PC-3 (cell line): ENCODE measurements around the gene CATSPERZ. TPM values are rescaled to one million over a fixed set of nuclear protein-coding genes. Genes with fewer than 3 reads are reported as not detected.

Experiments used
- ATAC-seq: fragments of 200-7000 bp; cut with Tn5 transposase; 2 replicates; pipeline ENCODE4 v1.9.1; 2020; ENCODE audit warnings: mild to moderate bottlenecking, moderate library complexity
- BruUV-seq: library from RNA; stranded (reverse); fragments of 400-500 nt; replicated peaks from 2 replicates; lab custom pipeline; 2021; lab: Mats Ljungman, UMichigan
- CTCF ChIA-PET: fragments of 300-600 bp; sonication (Branson Sonifier 250); formaldehyde crosslinking; loops from one replicate; lab custom pipeline; 2022; ENCODE audit warnings: antibody characterized with exemption; lab: Charles Lee
- POLR2A ChIA-PET: fragments of 300-600 bp; sonication (Branson Sonifier 250); formaldehyde crosslinking; loops from one replicate; lab custom pipeline; 2022; ENCODE audit warnings: antibody characterized with exemption; ENCODE audit not compliant: unreplicated experiment; lab: Charles Lee
- DNase-seq: peaks from one replicate; pipeline ENCODE4 v3.0.0-alpha.2; 2015
- H2AFZ ChIP-seq: fragments of 300-600 bp; sonication (generic); 2 replicates; pipeline ENCODE4 v1.6.0; 2016; ENCODE audit warnings: antibody characterized with exemption, low read length
- H3F3A ChIP-seq: fragments of 300-600 bp; sonication (generic); one replicate; pipeline ENCODE4 v1.6.0; 2017; ENCODE audit warnings: antibody characterized with exemption, low read length, control low read depth, mild to moderate bottlenecking; ENCODE audit not compliant: unreplicated experiment
- H3K27ac ChIP-seq: fragments of 300-600 bp; sonication (generic); 2 replicates; pipeline ENCODE4 v1.5.1; 2016; ENCODE audit warnings: mild to moderate bottlenecking, low read length
- H3K27me3 ChIP-seq: fragments of 300-600 bp; sonication (generic); 2 replicates; pipeline ENCODE4 v1.6.1; 2016; ENCODE audit warnings: low read length, mixed read lengths
- H3K36me3 ChIP-seq: fragments of 300-600 bp; sonication (generic); 2 replicates; pipeline ENCODE4 v1.6.1; 2016; ENCODE audit warnings: low read depth, mixed run types, low read length, mixed read lengths
- H3K4me1 ChIP-seq: fragments of 300-600 bp; sonication (generic); 2 replicates; pipeline ENCODE4 v1.5.1; 2016; ENCODE audit warnings: low read length; ENCODE audit not compliant: insufficient read depth
- H3K4me2 ChIP-seq: fragments of 300-600 bp; sonication (generic); 2 replicates; pipeline ENCODE4 v1.6.0; 2016; ENCODE audit warnings: low read length
- H3K4me3 ChIP-seq: fragments of 300-600 bp; sonication (generic); 2 replicates; pipeline ENCODE4 v1.5.1; 2016; ENCODE audit warnings: mild to moderate bottlenecking, low read length, mixed read lengths
- H3K79me2 ChIP-seq: fragments of 300-600 bp; sonication (generic); 2 replicates; pipeline ENCODE4 v1.6.1; 2017; ENCODE audit warnings: low read length, mixed read lengths
- H3K9ac ChIP-seq: fragments of 300-600 bp; sonication (generic); 2 replicates; pipeline ENCODE4 v1.6.0; 2016; ENCODE audit warnings: mild to moderate bottlenecking, low read length
- H3K9me2 ChIP-seq: fragments of 300-600 bp; sonication (generic); replicated peaks from 2 replicates; pipeline ENCODE4 v1.6.1; 2016; ENCODE audit warnings: mixed run types, low read length, mixed read lengths
- H3K9me3 ChIP-seq: fragments of 300-600 bp; sonication (generic); 2 replicates; pipeline ENCODE4 v1.6.1; 2016; ENCODE audit warnings: low read length, mixed read lengths
- H4K20me1 ChIP-seq: fragments of 300-600 bp; sonication (generic); 2 replicates; pipeline ENCODE4 v1.6.1; 2016; ENCODE audit warnings: low read length, mixed read lengths
- CTCF ChIP-seq: fragments of 300-600 bp; sonication (generic); conservative IDR thresholded peaks from 2 replicates; pipeline ENCODE4 v1.5.1; 2017; ENCODE audit warnings: antibody characterized with exemption, low read depth, mild to moderate bottlenecking, low read length
- EZH2 ChIP-seq: fragments of 300-600 bp; sonication (generic); IDR thresholded peaks from one replicate; pipeline ENCODE4 v1.6.1; 2017; ENCODE audit warnings: antibody characterized with exemption, mild to moderate bottlenecking, low read length; ENCODE audit not compliant: unreplicated experiment
- EZH2phosphoT487 ChIP-seq: fragments of 300-600 bp; sonication (generic); IDR thresholded peaks from 2 replicates; pipeline ENCODE4 v1.6.1; 2018; ENCODE audit warnings: mild to moderate bottlenecking, antibody characterized with exemption, low read length, borderline replicate concordance
- intact Hi-C: fragments of 100-400 bp; cut with micrococcal nuclease; formaldehyde crosslinking; loops from 2 replicates; pipeline ENCODE4 v1.9.0; 2023
- total RNA-seq: library from RNA; depleted of rRNA; stranded (reverse); fragments of >200 nt; gene quantifications from 2 replicates; pipeline ENCODE4 v1.2.3, GENCODE V29; 2014

CATSPERZ gene
- total RNA-seq, 1 experiment from 2014 or later = 9.2 TPM

- CTCF ChIA-PET = interaction anchor here (0.9 kb wide), 1 partner anchor 19 kb away, joined by 8 read pairs; no protein-coding TSS in a partner anchor
- Histone ChIP-seq H3K9ac (no peak overlapping the region), H2AFZ (no peak overlapping the region), H3K4me1 (peaks cover 21% of the 10 kb centered on the region), H3F3A (no peaks in the 10 kb centered on the region), H3K9me3 (no peaks in the 10 kb centered on the region), H3K27me3 (peaks cover 37% of the 10 kb centered on the region), H3K36me3 (no peaks in the 10 kb centered on the region), H4K20me1 (no peaks in the 10 kb centered on the region), H3K27ac (no peak overlapping the region), H3K9me2 (no peaks in the 10 kb centered on the region), H3K79me2 (no peaks in the 10 kb centered on the region), H3K4me2 (no peak overlapping the region), H3K4me3 (no peak overlapping the region)
- no peak for ATAC-seq
- intact Hi-C loops = no loop called here
- DNase-seq = no peak
- POLR2A ChIA-PET = interaction anchor here (0.6 kb wide), 1 partner anchor 44 kb away, joined by 4 read pairs; no protein-coding TSS in a partner anchor
- TF ChIP-seq EZH2phosphoT487 (no peak), CTCF (no peak), EZH2 (no peak)
- no TSS peak for BruUV-seq
Measured at GRCh38 chr11:64295760-64296159, 4.4 kb upstream of the CATSPERZ start.

DNA sequence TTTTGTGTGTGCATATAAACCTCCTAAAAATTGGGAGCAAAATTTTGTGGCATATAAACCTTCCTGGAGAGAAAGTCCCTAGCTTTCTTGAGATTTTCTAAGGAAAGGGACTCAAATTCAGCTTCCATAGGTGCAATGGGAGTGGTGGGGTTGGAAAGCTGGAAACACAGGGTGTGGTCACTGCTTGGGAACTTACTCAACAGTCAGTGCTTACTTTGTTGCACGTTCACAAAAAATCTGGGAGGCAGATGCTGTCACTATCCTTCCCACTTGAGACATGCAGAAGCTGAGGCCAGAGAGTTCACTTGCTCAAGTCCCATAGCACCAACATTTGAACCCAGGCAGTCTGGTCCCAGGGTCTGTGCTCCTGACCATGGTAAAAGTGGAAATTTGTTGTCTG is 3.9 kb upstream of the CATSPERZ start:
- CTCF ChIA-PET = interaction anchor here (0.9 kb wide), 1 partner anchor 20 kb away, joined by 8 read pairs; no protein-coding TSS in a partner anchor
- H3K27me3 ChIP-seq = peaks cover 32% of the 10 kb centered on the region

More for the DNA sequence above, 3.9 kb upstream of the CATSPERZ start:
- H3K9me2 ChIP-seq = no peaks in the 10 kb centered on the region
- H3K4me2 ChIP-seq = no peak overlapping the region
- H3K9me3 ChIP-seq = no peaks in the 10 kb centered on the region
- H3K36me3 ChIP-seq = no peaks in the 10 kb centered on the region
- no peak overlapping the region for H3K4me3 ChIP-seq
- intact Hi-C loops = no loop called here
- no TSS peak for BruUV-seq
- no peaks in the 10 kb centered on the region for H4K20me1 ChIP-seq
- no peak overlapping the region for H2AFZ ChIP-seq
- no peaks in the 10 kb centered on the region for H3F3A ChIP-seq
- TF ChIP-seq CTCF (no peak), EZH2 (no peak), EZH2phosphoT487 (no peak)
- no peak overlapping the region for H3K9ac ChIP-seq
- DNase-seq = peak; percentile 44
- peaks cover 23% of the 10 kb centered on the region for H3K4me1 ChIP-seq
- no peaks in the 10 kb centered on the region for H3K79me2 ChIP-seq
- H3K27ac ChIP-seq = no peak overlapping the region
- POLR2A ChIA-PET = no interaction called here
- ATAC-seq = no peak
